Trophoblast cell (in vitro differentiated cells and primary cell): ENCODE measurements around the gene CELSR3.
A peak's percentile ranks its signal among the peaks of the same experiment; 100 is the strongest.

ENCODE experiments used
- DNase-seq, 2 donors: peaks; one replicate each; pipeline ENCODE4 v3.0.0-alpha.2; 2016
- H2AFZ ChIP-seq: 2 replicates; pipeline ENCODE4 v1.6.1; 2013; ENCODE audit warnings: low read length, moderate library complexity, mild to moderate bottlenecking; ENCODE audit not compliant: insufficient read depth, poor library complexity
- H2AK5ac ChIP-seq: 2 replicates; pipeline ENCODE4 v1.6.1; 2013; ENCODE audit warnings: mild to moderate bottlenecking, low read length
- H2BK120ac ChIP-seq: 2 replicates; pipeline ENCODE4 v1.6.1; 2013; ENCODE audit warnings: low read length, mild to moderate bottlenecking, moderate library complexity; ENCODE audit not compliant: insufficient read depth, poor library complexity
- H2BK12ac ChIP-seq: 2 replicates; pipeline ENCODE4 v1.6.1; 2013; ENCODE audit warnings: mild to moderate bottlenecking, low read length, moderate library complexity
- H2BK5ac ChIP-seq: 2 replicates; pipeline ENCODE4 v1.6.1; 2013; ENCODE audit warnings: low read length, low read depth, moderate library complexity, mild to moderate bottlenecking; ENCODE audit not compliant: poor library complexity
- H3K14ac ChIP-seq: 2 replicates; pipeline ENCODE4 v1.6.1; 2013; ENCODE audit warnings: mild to moderate bottlenecking, low read length
- H3K18ac ChIP-seq: 2 replicates; pipeline ENCODE4 v1.6.1; 2013; ENCODE audit warnings: mild to moderate bottlenecking, low read length
- H3K23ac ChIP-seq: 2 replicates; pipeline ENCODE4 v1.6.1; 2013; ENCODE audit warnings: low read length
- H3K27ac ChIP-seq: 2 replicates; pipeline ENCODE4 v1.5.1; 2013; ENCODE audit warnings: low read depth, mild to moderate bottlenecking, inconsistent platforms, low read length, moderate library complexity
- H3K27me3 ChIP-seq: 2 replicates; pipeline ENCODE4 v1.6.1; 2013; ENCODE audit warnings: inconsistent platforms, mild to moderate bottlenecking, low read length, moderate library complexity; ENCODE audit not compliant: insufficient read depth
- H3K36me3 ChIP-seq, 2 experiments: 1 replicate in 1 of 2; 2 replicates in 1 of 2; pipeline ENCODE4 v1.6.1; 2013; ENCODE audit warnings: low read length in 2 of 2, mild to moderate bottlenecking in 2 of 2, moderate library complexity in 1 of 2; ENCODE audit not compliant: insufficient read depth in 2 of 2, control insufficient read depth in 1 of 2
- H3K4ac ChIP-seq: 2 replicates; pipeline ENCODE4 v1.6.1; 2013; ENCODE audit warnings: low read depth, mild to moderate bottlenecking, low read length, moderate library complexity
- H3K4me1 ChIP-seq, 2 experiments: 1 replicate in 1 of 2; 2 replicates in 1 of 2; pipeline ENCODE4 v1.6.1; 2013; ENCODE audit warnings: low read length in 2 of 2, mild to moderate bottlenecking in 2 of 2, moderate library complexity in 1 of 2; ENCODE audit not compliant: insufficient read depth in 2 of 2, control insufficient read depth in 1 of 2
- H3K4me2 ChIP-seq: 2 replicates; pipeline ENCODE4 v1.6.1; 2013; ENCODE audit warnings: inconsistent platforms, mild to moderate bottlenecking, low read length, moderate library complexity
- H3K4me3 ChIP-seq: 2 replicates; pipeline ENCODE4 v1.5.1; 2013; ENCODE audit warnings: mild to moderate bottlenecking, low read depth, low read length, inconsistent platforms
- H3K79me1 ChIP-seq: one replicate; pipeline ENCODE4 v1.6.1; 2013; ENCODE audit warnings: low read length
- H3K79me2 ChIP-seq: 2 replicates; pipeline ENCODE4 v1.6.1; 2013; ENCODE audit warnings: low read length, mild to moderate bottlenecking; ENCODE audit not compliant: control insufficient read depth, insufficient read depth, poor library complexity
- H3K9ac ChIP-seq: 2 replicates; pipeline ENCODE4 v1.6.1; 2013; ENCODE audit warnings: mild to moderate bottlenecking, low read length
- H3K9me3 ChIP-seq: 2 replicates; pipeline ENCODE4 v1.6.1; 2013; ENCODE audit warnings: low read depth, mild to moderate bottlenecking, control low read depth, inconsistent platforms, low read length; ENCODE audit not compliant: insufficient read depth
- H4K12ac ChIP-seq: 2 replicates; pipeline ENCODE4 v1.6.1; 2013; ENCODE audit warnings: low read depth, mild to moderate bottlenecking, low read length, moderate library complexity
- H4K8ac ChIP-seq: 2 replicates; pipeline ENCODE4 v1.6.1; 2013; ENCODE audit warnings: low read depth, mild to moderate bottlenecking, low read length, moderate library complexity
- H4K91ac ChIP-seq: one replicate; pipeline ENCODE4 v1.6.1; 2013; ENCODE audit warnings: low read depth, mild to moderate bottlenecking, low read length, moderate library complexity
- WGBS: extraction: QIAGEN DNeasy Blood & Tissue Kit; methylation state at CpG from one replicate; pipeline ENCODE4 v1.1.7; 2013; ENCODE audit warnings: missing lambda C conversion rate; ENCODE audit not compliant: insufficient read length, insufficient coverage; ENCODE audit errors: extremely low coverage; 5-methylcytosine and 5-hydroxymethylcytosine counted together

Gene CELSR3

GRCh38 chr3:48698891-48699290 is 36.2 kb upstream of the CELSR3 start:
- no peaks in the 10 kb centered on the region for H3K79me1 ChIP-seq
- H3K4ac ChIP-seq = peak overlapping the region; percentile 50
- H3K14ac ChIP-seq = no peak overlapping the region
- H3K27me3 ChIP-seq = no peaks in the 10 kb centered on the region
- H4K12ac ChIP-seq = no peak overlapping the region
- peaks cover 32 to 34% of the 10 kb centered on the region in 2 experiments for H3K36me3 ChIP-seq
- no peak overlapping the region for H3K4me3 ChIP-seq
- no peak overlapping the region for H2BK120ac ChIP-seq
- no peak overlapping the region for H3K18ac ChIP-seq
- no CpG with 5 or more reads among the region's 8 CpGs for WGBS
- H4K91ac ChIP-seq = no peak overlapping the region
- H3K23ac ChIP-seq = no peak overlapping the region
- no peak overlapping the region for H2AFZ ChIP-seq
- H2AK5ac ChIP-seq = no peak overlapping the region
- no peaks in the 10 kb centered on the region for H3K9me3 ChIP-seq
- peak; percentile 58 to 69 for DNase-seq
- no peak overlapping the region for H3K27ac ChIP-seq
- peaks cover 21% of the 10 kb centered on the region for H3K79me2 ChIP-seq
- no peak overlapping the region for H2BK5ac ChIP-seq
- H3K4me1 ChIP-seq = peaks cover 12 to 13% of the 10 kb centered on the region in 2 experiments
- H2BK12ac ChIP-seq = no peak overlapping the region
- no peak overlapping the region for H3K4me2 ChIP-seq
- no peak overlapping the region for H3K9ac ChIP-seq
- no peak overlapping the region for H4K8ac ChIP-seq

GRCh38 chr3:48697952-48698351 is 35.3 kb upstream of the CELSR3 start:
- Histone ChIP-seq H3K18ac (no peak overlapping the region), H2AFZ (no peak overlapping the region), H3K27me3 (no peaks in the 10 kb centered on the region), H3K27ac (no peak overlapping the region), H2BK120ac (no peak overlapping the region), H3K36me3 (peaks cover 37 to 43% of the 10 kb centered on the region in 2 experiments), H2BK12ac (no peak overlapping the region), H3K4me3 (no peak overlapping the region), H3K4ac (peak overlapping the region; percentile 50), H3K23ac (no peak overlapping the region), H3K14ac (no peak overlapping the region), H2AK5ac (no peak overlapping the region), H4K8ac (no peak overlapping the region), H4K91ac (no peak overlapping the region), H3K79me2 (peaks cover 23% of the 10 kb centered on the region), H2BK5ac (no peak overlapping the region), H3K9me3 (no peaks in the 10 kb centered on the region), H3K79me1 (no peaks in the 10 kb centered on the region), H3K4me1 (peaks cover 12 to 13% of the 10 kb centered on the region in 2 experiments), H4K12ac (no peak overlapping the region), H3K9ac (no peak overlapping the region), H3K4me2 (no peak overlapping the region)
- no CpG with 5 or more reads among the region's 3 CpGs for WGBS
- no peak for DNase-seq

GRCh38 chr3:48696601-48697000 is 33.9 kb upstream of the CELSR3 start:
- no peak overlapping the region for H2AK5ac ChIP-seq
- no peak overlapping the region for H3K18ac ChIP-seq
- H3K27ac ChIP-seq = no peak overlapping the region
- H3K9ac ChIP-seq = no peak overlapping the region
- H3K4ac ChIP-seq = peak overlapping the region; percentile 4
- no peak overlapping the region for H2BK5ac ChIP-seq
- H3K14ac ChIP-seq = no peak overlapping the region
- no peak overlapping the region for H2BK120ac ChIP-seq
- H3K79me2 ChIP-seq = peaks cover 23% of the 10 kb centered on the region
- H4K91ac ChIP-seq = no peak overlapping the region
- H2AFZ ChIP-seq = no peak overlapping the region
- H3K23ac ChIP-seq = no peak overlapping the region
- no peak overlapping the region for H4K8ac ChIP-seq
- H3K4me1 ChIP-seq = peaks cover 12 to 13% of the 10 kb centered on the region in 2 experiments
- no peak overlapping the region for H3K4me3 ChIP-seq
- H4K12ac ChIP-seq = no peak overlapping the region
- H2BK12ac ChIP-seq = no peak overlapping the region
- DNase-seq = no peak
- no peaks in the 10 kb centered on the region for H3K79me1 ChIP-seq
- H3K36me3 ChIP-seq = peaks cover 47 to 54% of the 10 kb centered on the region in 2 experiments
- no peaks in the 10 kb centered on the region for H3K9me3 ChIP-seq
- H3K27me3 ChIP-seq = no peaks in the 10 kb centered on the region
- H3K4me2 ChIP-seq = no peak overlapping the region

- no peak overlapping the region for H2AK5ac ChIP-seq
- H2BK120ac ChIP-seq = no peak overlapping the region
- peaks cover 50 to 57% of the 10 kb centered on the region in 2 experiments for H3K36me3 ChIP-seq
- peaks cover 21% of the 10 kb centered on the region for H3K79me2 ChIP-seq
- H3K27ac ChIP-seq = no peak overlapping the region
- H3K4me1 ChIP-seq = peaks cover 12 to 13% of the 10 kb centered on the region in 2 experiments
- no peak overlapping the region for H3K23ac ChIP-seq
- no peak overlapping the region for H3K4me2 ChIP-seq
- H2BK5ac ChIP-seq = no peak overlapping the region
- no peaks in the 10 kb centered on the region for H3K79me1 ChIP-seq
- no peak overlapping the region for H4K12ac ChIP-seq
- no peak overlapping the region for H2BK12ac ChIP-seq
- no peak overlapping the region for H4K91ac ChIP-seq
- H3K4me3 ChIP-seq = no peak overlapping the region
- H3K4ac ChIP-seq = peak overlapping the region; percentile 4
- no CpG with 5 or more reads among the region's 5 CpGs for WGBS
- H4K8ac ChIP-seq = no peak overlapping the region
- H2AFZ ChIP-seq = no peak overlapping the region
- H3K27me3 ChIP-seq = no peaks in the 10 kb centered on the region
- no peaks in the 10 kb centered on the region for H3K9me3 ChIP-seq
- H3K14ac ChIP-seq = no peak overlapping the region
- no peak overlapping the region for H3K18ac ChIP-seq
- DNase-seq = no peak
- no peak overlapping the region for H3K9ac ChIP-seq
Observed at GRCh38 chr3:48696156-48696555, 33.5 kb upstream of the CELSR3 start.
